Measurements from ENCODE around the gene HDAC8. TPM values are rescaled to one million over a fixed set of nuclear protein-coding genes. Genes with fewer than 3 reads are reported as not detected.
A peak's percentile ranks its signal among the peaks of the same experiment; 100 is the strongest.
"Not testable (repeated sequence)": the region's sequence is repeated elsewhere in the genome, so short reads cannot be mapped to it uniquely, and the experiment has no call there.

The HDAC8 gene
- total RNA-seq, 2 donors from 2014 or later: 14.4 to 31.2 TPM

- no peaks in the 10 kb centered on the region for H3K9me3 Mint-ChIP-seq
- H3K36me3 Mint-ChIP-seq: peaks cover 0 to 8% of the 10 kb centered on the region in 2 donors
- no peak overlapping the region for H3K27ac Mint-ChIP-seq
- DNase-seq (ENCODE audit: low spot score in 2 of 2) (no peak), ATAC-seq (no peak)
These were observed 18.0 kb downstream of the HDAC8 start for GRCh38 chrX:72554448-72555140.

- H3K27ac Mint-ChIP-seq; DNase-seq (ENCODE audit: low spot score in 2 of 2): not testable (repeated sequence)
These were observed 20.2 kb downstream of the HDAC8 start for GRCh38 chrX:72552443-72552842.

GRCh38 chrX:72545990-72546389 is 26.7 kb downstream of the HDAC8 start:
- H3K27ac Mint-ChIP-seq: no peak overlapping the region
- no peaks in the 10 kb centered on the region for H3K9me3 Mint-ChIP-seq
- peaks cover 4 to 12% of the 10 kb centered on the region in 2 donors for H3K36me3 Mint-ChIP-seq
- DNase-seq (ENCODE audit: low spot score in 2 of 2) (no peak), ATAC-seq (no peak)

More at GRCh38 chrX:72552443-72552842, 20.2 kb downstream of the HDAC8 start:
- not testable (repeated sequence) for H3K36me3 Mint-ChIP-seq, ATAC-seq, H3K9me3 Mint-ChIP-seq

GRCh38 chrX:72540318-72540717 is 32.3 kb downstream of the HDAC8 start:
- DNase-seq (ENCODE audit: low spot score in 2 of 2) (no peak), ATAC-seq (no peak)
- no peak overlapping the region for H3K27ac Mint-ChIP-seq
- no peaks in the 10 kb centered on the region for H3K9me3 Mint-ChIP-seq
- peaks cover 4 to 6% of the 10 kb centered on the region in 2 donors for H3K36me3 Mint-ChIP-seq

- DNase-seq (ENCODE audit: low spot score in 2 of 2) (no peak), ATAC-seq (no peak)
- Mint-ChIP-seq H3K36me3 (peaks cover 4 to 6% of the 10 kb centered on the region in 2 donors), H3K9me3 (no peaks in the 10 kb centered on the region), H3K27ac (no peak overlapping the region)
These were observed 32.8 kb downstream of the HDAC8 start for GRCh38 chrX:72539822-72540221.

DNA sequence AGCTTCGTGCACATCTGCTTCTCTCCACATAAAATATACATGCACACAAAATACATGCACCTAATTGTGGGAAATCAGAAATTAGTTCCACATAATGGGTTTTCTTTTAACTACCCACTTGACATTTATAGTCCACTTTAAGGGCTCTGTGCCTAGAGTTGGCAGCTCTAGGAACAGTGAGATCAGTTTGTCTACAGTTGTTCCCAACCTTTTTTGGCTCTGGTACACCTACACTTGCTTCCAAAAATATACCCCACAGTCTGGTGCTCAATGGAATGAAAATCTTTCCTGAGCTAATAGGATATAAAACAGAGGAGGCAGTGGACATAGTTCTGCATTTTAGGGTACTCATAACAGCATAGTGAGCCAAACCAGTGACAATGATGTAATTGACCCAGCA is 36.1 kb downstream of the HDAC8 start:
- no peaks in the 10 kb centered on the region for H3K36me3 Mint-ChIP-seq
- no peaks in the 10 kb centered on the region for H3K9me3 Mint-ChIP-seq
- DNase-seq (ENCODE audit: low spot score in 2 of 2) (no peak), ATAC-seq (no peak)
- no peak overlapping the region for H3K27ac Mint-ChIP-seq

DNA sequence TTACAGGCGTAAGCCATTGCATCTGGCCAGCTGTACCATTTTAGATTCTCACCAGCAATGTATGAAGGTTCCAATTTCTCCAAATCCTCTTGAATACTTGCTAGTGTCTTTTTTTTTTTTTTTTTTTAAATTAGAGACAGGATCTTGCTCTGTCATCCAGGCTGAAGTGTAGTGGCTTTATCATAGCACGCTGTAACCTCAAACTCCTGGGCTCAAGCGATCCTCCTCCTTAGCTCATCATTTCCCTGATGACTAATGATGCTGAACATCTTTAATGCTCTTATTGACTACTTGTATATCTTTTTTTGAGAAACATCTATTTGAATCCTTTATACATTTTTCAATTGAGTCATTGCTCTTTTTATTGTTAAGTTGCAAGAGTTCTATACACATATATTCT is 40.3 kb downstream of the HDAC8 start:
- DNase-seq (ENCODE audit: low spot score in 2 of 2) (no peak), ATAC-seq (no peak)
- Mint-ChIP-seq H3K36me3 (peaks cover 0 to 15% of the 10 kb centered on the region in 2 donors), H3K9me3 (peaks cover 0 to 5% of the 10 kb centered on the region in 2 donors), H3K27ac (no peak overlapping the region)

- DNase-seq (ENCODE audit: low spot score in 2 of 2): no peak
- H3K36me3 Mint-ChIP-seq: peaks cover 11 to 15% of the 10 kb centered on the region in 2 donors
- peak overlapping the region in 1 of 2 donors; percentile 63 for H3K27ac Mint-ChIP-seq
- H3K9me3 Mint-ChIP-seq: peaks cover 0 to 5% of the 10 kb centered on the region in 2 donors
- ATAC-seq: no peak
These were observed 45.8 kb downstream of the HDAC8 start for GRCh38 chrX:72526534-72527508.

DNA sequence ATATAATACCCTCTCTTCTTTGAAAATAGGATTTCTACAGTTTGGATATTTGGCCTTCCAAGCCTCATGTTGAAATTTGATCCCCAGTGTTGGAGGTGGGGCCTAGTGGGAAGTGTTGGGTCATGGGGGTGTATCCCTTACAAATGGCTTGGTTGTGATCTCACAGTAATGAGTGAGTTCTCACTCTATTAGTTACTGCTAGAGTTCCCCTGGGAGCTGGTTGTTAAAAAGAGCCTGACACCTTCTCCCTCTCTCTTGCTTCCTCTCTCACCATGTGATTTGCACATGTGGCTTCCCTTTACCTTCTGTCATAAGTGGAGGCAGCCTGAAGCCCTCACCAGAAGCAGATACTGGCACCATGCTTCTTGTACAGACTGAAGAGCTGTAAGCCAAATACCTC is 73.9 kb downstream of the HDAC8 start:
- H3K36me3 Mint-ChIP-seq: peaks cover 18 to 23% of the 10 kb centered on the region in 2 donors
- DNase-seq (ENCODE audit: low spot score in 2 of 2) (no peak), ATAC-seq (no peak)
- H3K27ac Mint-ChIP-seq: no peak overlapping the region
- H3K9me3 Mint-ChIP-seq: peaks cover 0 to 22% of the 10 kb centered on the region in 2 donors

DNA sequence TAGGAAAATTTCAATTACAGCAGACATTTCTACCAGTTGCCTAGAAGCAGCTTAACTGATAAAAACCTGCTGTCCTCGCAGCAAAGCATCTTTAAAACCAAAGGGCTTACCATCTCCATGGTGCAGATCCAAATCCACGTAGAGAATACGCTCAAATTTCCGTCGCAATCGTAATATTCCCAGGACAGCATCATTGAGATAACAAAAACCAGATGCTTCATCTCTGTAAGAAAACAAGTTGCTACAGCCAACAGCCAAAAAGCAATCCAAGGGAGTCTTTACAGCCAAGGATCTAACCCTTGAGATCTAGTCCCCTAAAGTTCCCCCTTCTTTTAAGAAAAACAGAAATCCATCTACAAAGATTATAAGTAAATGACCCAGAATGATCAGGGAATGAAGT is 77.6 kb downstream of the HDAC8 start:
- no peak for DNase-seq (ENCODE audit: low spot score in 2 of 2)
- ATAC-seq: no peak
- Mint-ChIP-seq H3K27ac (peak overlapping the region in 1 of 2 donors; percentile 36), H3K36me3 (peaks cover 15 to 17% of the 10 kb centered on the region in 2 donors), H3K9me3 (peaks cover 0 to 8% of the 10 kb centered on the region in 2 donors)

DNA sequence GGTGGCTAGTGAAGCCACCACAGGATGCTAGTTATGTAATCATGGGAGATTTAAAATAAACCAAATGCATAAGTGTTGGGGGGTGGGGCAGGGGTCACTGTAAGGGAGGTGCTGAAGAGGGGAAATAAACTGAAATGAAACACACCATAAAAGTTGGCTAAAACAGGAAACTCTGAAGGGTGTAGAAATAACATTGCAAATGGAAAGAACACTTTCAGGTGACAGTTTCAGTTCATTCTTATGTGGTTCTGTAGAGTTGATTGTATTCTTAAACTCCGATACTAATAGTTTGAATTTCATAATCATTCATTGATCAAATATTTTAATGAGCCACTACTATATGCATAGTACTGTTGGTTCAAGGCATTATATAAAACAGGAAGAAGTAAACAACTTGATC is 80.1 kb downstream of the HDAC8 start:
- peaks cover 7 to 12% of the 10 kb centered on the region in 2 donors for H3K36me3 Mint-ChIP-seq
- ATAC-seq (no peak), DNase-seq (ENCODE audit: low spot score in 2 of 2) (no peak)
- H3K9me3 Mint-ChIP-seq: no peaks in the 10 kb centered on the region
- H3K27ac Mint-ChIP-seq: no peak overlapping the region

DNA sequence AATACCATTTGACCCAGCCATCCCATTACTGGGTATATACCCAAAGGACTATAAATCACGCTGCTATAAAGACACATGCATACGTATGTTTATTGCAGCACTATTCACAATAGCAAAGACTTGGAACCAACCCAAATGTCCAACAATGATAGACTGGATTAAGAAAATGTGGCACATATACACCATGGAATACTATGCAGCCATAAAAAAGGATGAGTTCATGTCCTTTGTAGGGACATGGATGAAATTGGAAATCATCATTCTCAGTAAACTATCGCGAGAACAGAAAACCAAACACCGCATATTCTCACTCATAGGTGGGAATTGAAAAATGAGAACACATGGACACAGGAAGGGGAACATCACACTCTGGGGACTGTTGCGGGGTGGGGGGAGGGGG is 82.4 kb downstream of the HDAC8 start:
- H3K27ac Mint-ChIP-seq; H3K9me3 Mint-ChIP-seq; ATAC-seq; DNase-seq (ENCODE audit: low spot score in 2 of 2): not testable (repeated sequence)
- peaks cover 11 to 15% of the 10 kb centered on the region in 2 donors for H3K36me3 Mint-ChIP-seq

DNA sequence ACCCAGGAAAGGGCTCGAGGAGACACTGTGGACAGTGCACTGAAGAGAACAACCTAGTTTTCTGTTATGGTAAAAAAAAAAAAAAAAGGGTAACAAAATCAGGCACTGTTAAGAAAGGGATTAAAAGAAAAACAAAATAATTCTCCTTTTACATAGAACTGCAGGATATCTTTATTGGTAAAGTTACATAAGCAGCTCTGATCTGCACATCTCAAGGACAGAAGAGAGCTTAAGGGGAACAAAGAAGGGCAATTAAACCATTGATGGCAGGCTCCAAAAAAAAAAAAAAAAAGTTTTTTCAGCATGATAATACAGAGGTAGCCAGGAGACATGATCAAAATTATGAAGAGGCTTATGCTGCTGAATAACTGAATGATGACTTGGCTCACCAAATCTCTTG is 85.0 kb downstream of the HDAC8 start:
- H3K36me3 Mint-ChIP-seq: peaks cover 6 to 12% of the 10 kb centered on the region in 2 donors
- DNase-seq (ENCODE audit: low spot score in 2 of 2): no peak
- H3K9me3 Mint-ChIP-seq: no peaks in the 10 kb centered on the region
- no peak overlapping the region for H3K27ac Mint-ChIP-seq
- ATAC-seq: no peak

- no peak for ATAC-seq
- no peaks in the 10 kb centered on the region for H3K9me3 Mint-ChIP-seq
- no peak for DNase-seq (ENCODE audit: low spot score in 2 of 2)
- no peaks in the 10 kb centered on the region for H3K36me3 Mint-ChIP-seq
- peak overlapping the region in 1 of 2 donors; percentile 38 for H3K27ac Mint-ChIP-seq
These were observed 93.0 kb downstream of the HDAC8 start for GRCh38 chrX:72479324-72480274.

GRCh38 chrX:72478853-72479252 is 93.8 kb downstream of the HDAC8 start:
- ATAC-seq (no peak), DNase-seq (ENCODE audit: low spot score in 2 of 2) (no peak)
- H3K36me3 Mint-ChIP-seq: peaks cover 0 to 2% of the 10 kb centered on the region in 2 donors
- H3K9me3 Mint-ChIP-seq: no peaks in the 10 kb centered on the region
- peak overlapping the region in 1 of 2 donors; percentile 38 for H3K27ac Mint-ChIP-seq

DNA sequence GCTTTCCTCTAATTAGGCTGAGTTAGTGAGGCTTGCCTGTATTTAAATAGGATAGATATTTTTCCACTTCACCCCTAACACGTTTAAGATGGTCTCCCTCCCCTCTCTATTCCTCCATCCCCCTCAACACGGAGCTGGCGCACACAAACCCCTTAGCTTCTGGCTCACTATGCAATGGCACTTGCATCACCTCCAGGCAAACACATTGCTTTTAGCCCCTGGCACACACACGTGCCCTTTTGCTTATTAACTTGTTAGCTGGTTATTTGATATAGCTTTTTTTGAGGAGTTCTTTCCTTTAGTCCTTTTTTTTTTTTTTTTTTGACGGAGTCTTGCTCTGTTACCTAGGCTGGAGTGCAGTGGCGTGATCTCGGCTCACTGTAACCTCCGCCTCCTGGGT is 94.3 kb downstream of the HDAC8 start:
- no peak for ATAC-seq
- H3K27ac Mint-ChIP-seq: peak overlapping the region in 1 of 2 donors; percentile 38

More for the DNA sequence above, 94.3 kb downstream of the HDAC8 start:
- DNase-seq (ENCODE audit: low spot score in 2 of 2): no peak
- Mint-ChIP-seq H3K9me3 (no peaks in the 10 kb centered on the region), H3K36me3 (peaks cover 0 to 6% of the 10 kb centered on the region in 2 donors)

Measured in activated naive CD4-positive, alpha-beta T cell treated with anti-CD3 and anti-CD28 coated beads, Interleukin-2, amount 50 U/mL, for 72 hours (primary cell).